Heart right ventricle (tissue), 16 donors: Measurements from ENCODE around the gene SLC35F3. TPM values are rescaled to one million over a fixed set of nuclear protein-coding genes. Genes with fewer than 3 reads are reported as not detected.
A peak's percentile ranks its signal among the peaks of the same experiment; 100 is the strongest.

Experiments
- ATAC-seq, 8 donors: fragments of 200-7000 bp; cut with Tn5 transposase; one replicate each; pipeline ENCODE4 v1.9.1; 2020; ENCODE audit warnings: mild to moderate bottlenecking in 8 of 8, moderate library complexity in 8 of 8, moderate number of reproducible peaks in 1 of 8
- DNase-seq, 2 donors: peaks; one replicate each; pipeline ENCODE4 v3.0.0-alpha.2; 2020
- H3K27ac ChIP-seq, 10 donors: fragments of 200-600 bp; sonication (generic) in 2 of 10; one replicate each; pipeline versions ENCODE4 v1.5.0 to v1.8.0; 2020 to 2022; ENCODE audit warnings: mild to moderate bottlenecking in 3 of 10
- H3K27me3 ChIP-seq, 7 donors: fragments of 200-600 bp; one replicate each; pipeline ENCODE4 v1.8.0; 2021 to 2022; ENCODE audit warnings: mild to moderate bottlenecking in 2 of 7
- H3K36me3 ChIP-seq, 9 donors: fragments of 200-600 bp; sonication (generic) in 1 of 9; one replicate each; pipeline versions ENCODE4 v1.5.0 to v1.8.0; 2020 to 2022; ENCODE audit warnings: mild to moderate bottlenecking in 2 of 9
- H3K4me1 ChIP-seq, 9 donors: fragments of 200-600 bp; sonication (generic) in 1 of 9; one replicate each; pipeline versions ENCODE4 v1.5.0 to v1.8.0; 2020 to 2022; ENCODE audit warnings: mild to moderate bottlenecking in 4 of 9
- H3K4me3 ChIP-seq, 10 donors: fragments of 200-600 bp; sonication (generic) in 2 of 10; one replicate each; pipeline versions ENCODE4 v1.5.0 to v1.8.0; 2020 to 2022; ENCODE audit warnings: mild to moderate bottlenecking in 7 of 10, moderate library complexity in 2 of 10
- H3K9me3 ChIP-seq, 11 donors: fragments of 200-600 bp in 10 of 11; sonication (generic) in 2 of 11; one replicate each; pipeline versions ENCODE4 v1.5.0 to v1.8.0; 2013 to 2022; ENCODE audit warnings: mild to moderate bottlenecking in 2 of 11, control low read depth in 1 of 11, moderate library complexity in 1 of 11
- CTCF ChIP-seq, 9 donors: fragments of 200-600 bp; sonication (generic) in 2 of 9; IDR thresholded peaks; one replicate each; pipeline versions ENCODE4 v1.5.0 to v1.8.0; 2021 to 2022; ENCODE audit warnings: antibody characterized with exemption in 9 of 9, mild to moderate bottlenecking in 5 of 9, moderate library complexity in 1 of 9
- WGBS, 2 donors: extraction: QIAGEN DNeasy Blood & Tissue Kit; methylation state at CpG; one replicate each; pipeline ENCODE4 v1.1.7; 2013; ENCODE audit warnings: inconsistent platforms in 1 of 2; 5-methylcytosine and 5-hydroxymethylcytosine counted together
- intact Hi-C, 10 donors: fragments of 100-400 bp; cut with DNase I; formaldehyde crosslinking; loops; one replicate each; pipeline versions ENCODE4 v1.11.1 to v1.14.2; 2022
- polyA plus RNA-seq, 2 donors: library from polyadenylated mRNA; stranded (reverse); fragments of 200-250 nt; gene quantifications; one replicate each; pipeline ENCODE4 v1.2.3, GENCODE V29; 2013
- total RNA-seq, 10 donors: library from RNA; stranded (reverse); fragmentation: NEBNext Ultra II Directional in 3 of 10; extraction: Animal tissue kit (Norgen Biotek cat#: 25700) in 3 of 10; gene quantifications; one replicate each; pipeline versions ENCODE4 v1.2.1 to v1.2.4, GENCODE V29; 2021 to 2023
- donor health status: Arrhythmogenic right ventricular cardiomyopathy.
- donor health status: ischemic (EF 13 %, LVEDD 7.1; RV severe dilation, severe dysfunction).
- donor health status: healthy with polysubstance abuse.
- donor health status: DM: no; HTN: yes; CAD: no.
- donor health status: DM: no; HTN: no; CAD: no.
- donor health status: ischemic (EF 25% LVEDD 6.9; RV normal size, moderate dysfunction).
- donor health status: ischemic (EF 25% LVEDD 5.7; RV mildly dilated, moderate dysfunction).
- donor health status: healthy.
- donor health status: DM: yes; HTN: yes; CAD: no.
- donor health status: Ischemic cardiomyopathy.
- donor health status: ischemic (EF 35%, LVEDD 5.7; RV mildly dilated, moderate dysfunction).
- donor health status: nonischemic (EF 11% LVEDD 7.7; RV severe dilation, severe dysfunction).
- donor health status: DM: yes; HTN: yes; CAD: no.
- donor health status: PGD.
- donor health status: ischemic (EF 29% LVEDD 5.4; RV normal size, mild dysfunction).
- donor health status: nonischemic (EF 23%, LVEDD 6.1; RV moderate dilation, normal function).

Gene SLC35F3
- total and polyA plus RNA-seq, 12 donors, result 0.04 to 0.09 (median 0.09) TPM; not detected in 9

GRCh38 chr1:233901495-233901894, 3.0 kb upstream of the SLC35F3 start:
- ATAC-seq (no peak), DNase-seq (no peak)
- Histone ChIP-seq H3K27ac (no peak overlapping the region), H3K9me3 (peaks cover 0 to 11% (median 4%) of the 10 kb centered on the region in 11 donors), H3K4me3 (no peak overlapping the region), H3K36me3 (no peaks in the 10 kb centered on the region), H3K27me3 (peaks cover 0 to 67% (median 61%) of the 10 kb centered on the region in 7 donors), H3K4me1 (peaks cover 0 to 6% (median 0%) of the 10 kb centered on the region in 9 donors)
- WGBS, 2 donors, result 59 to 66% methylated on average over 3 of the region's 3 CpGs
- TF ChIP-seq CTCF (IDR thresholded peaks at IDR 0.05), result no peak
- intact Hi-C loops, result no loop called here

GRCh38 chr1:233905416-233906051, 1.1 kb downstream of the SLC35F3 start:
- intact Hi-C loops, result no loop called here
- no peaks in the 10 kb centered on the region for H3K9me3 ChIP-seq
- peaks cover 0 to 74% (median 67%) of the 10 kb centered on the region in 7 donors for H3K27me3 ChIP-seq
- ATAC-seq (peak in 2 of 8 donors; percentile 13 to 34), DNase-seq (no peak)
- WGBS, 2 donors, result 2 to 4% methylated on average over 40 of the region's 40 CpGs
- H3K4me1 ChIP-seq, result peaks cover 0 to 6% (median 0%) of the 10 kb centered on the region in 9 donors
- TF ChIP-seq CTCF (IDR thresholded peaks at IDR 0.05), result no peak
- peak overlapping the region in 4 of 10 donors; percentile 2 to 39 (median 32) for H3K4me3 ChIP-seq
- H3K27ac ChIP-seq, result no peak overlapping the region
- no peaks in the 10 kb centered on the region for H3K36me3 ChIP-seq

GRCh38 chr1:233907151-233907550, 2.7 kb downstream of the SLC35F3 start:
- DNase-seq (no peak), ATAC-seq (no peak)
- H3K9me3 ChIP-seq, result no peaks in the 10 kb centered on the region
- H3K4me3 ChIP-seq, result no peak overlapping the region
- H3K27ac ChIP-seq, result no peak overlapping the region
- no peaks in the 10 kb centered on the region for H3K36me3 ChIP-seq
- H3K27me3 ChIP-seq, result peaks cover 0 to 62% (median 55%) of the 10 kb centered on the region in 7 donors
- H3K4me1 ChIP-seq, result peaks cover 0 to 6% (median 0%) of the 10 kb centered on the region in 9 donors
- intact Hi-C loops, result no loop called here
- no peak for TF ChIP-seq CTCF (IDR thresholded peaks at IDR 0.05)

GRCh38 chr1:233908092-233908491, 3.6 kb downstream of the SLC35F3 start:
- Histone ChIP-seq H3K4me1 (peaks cover 0 to 6% (median 0%) of the 10 kb centered on the region in 9 donors), H3K27ac (no peak overlapping the region), H3K27me3 (peaks cover 0 to 53% (median 47%) of the 10 kb centered on the region in 7 donors), H3K4me3 (no peak overlapping the region), H3K9me3 (no peaks in the 10 kb centered on the region), H3K36me3 (no peaks in the 10 kb centered on the region)
- no peak for TF ChIP-seq CTCF (IDR thresholded peaks at IDR 0.05)
- ATAC-seq, result no peak
- intact Hi-C loops, result no loop called here
- DNase-seq, result no peak
